AG09319 (cell line): Measurements from ENCODE around the gene SH2D3C.

Source experiments
- DNase-seq: peaks from one replicate; pipeline ENCODE4 v3.0.0-alpha.2; 2010; ENCODE audit warnings: low read depth; ENCODE audit errors: extremely low read depth
- TF ChIP-seq, protein P1 (sequence below): IDR thresholded peaks from 2 replicates; pipeline ENCODE4 v1.5.1; 2011; ENCODE audit warnings: low read depth, mild to moderate bottlenecking, inconsistent platforms, low read length, moderate library complexity

Gene SH2D3C

DNA sequence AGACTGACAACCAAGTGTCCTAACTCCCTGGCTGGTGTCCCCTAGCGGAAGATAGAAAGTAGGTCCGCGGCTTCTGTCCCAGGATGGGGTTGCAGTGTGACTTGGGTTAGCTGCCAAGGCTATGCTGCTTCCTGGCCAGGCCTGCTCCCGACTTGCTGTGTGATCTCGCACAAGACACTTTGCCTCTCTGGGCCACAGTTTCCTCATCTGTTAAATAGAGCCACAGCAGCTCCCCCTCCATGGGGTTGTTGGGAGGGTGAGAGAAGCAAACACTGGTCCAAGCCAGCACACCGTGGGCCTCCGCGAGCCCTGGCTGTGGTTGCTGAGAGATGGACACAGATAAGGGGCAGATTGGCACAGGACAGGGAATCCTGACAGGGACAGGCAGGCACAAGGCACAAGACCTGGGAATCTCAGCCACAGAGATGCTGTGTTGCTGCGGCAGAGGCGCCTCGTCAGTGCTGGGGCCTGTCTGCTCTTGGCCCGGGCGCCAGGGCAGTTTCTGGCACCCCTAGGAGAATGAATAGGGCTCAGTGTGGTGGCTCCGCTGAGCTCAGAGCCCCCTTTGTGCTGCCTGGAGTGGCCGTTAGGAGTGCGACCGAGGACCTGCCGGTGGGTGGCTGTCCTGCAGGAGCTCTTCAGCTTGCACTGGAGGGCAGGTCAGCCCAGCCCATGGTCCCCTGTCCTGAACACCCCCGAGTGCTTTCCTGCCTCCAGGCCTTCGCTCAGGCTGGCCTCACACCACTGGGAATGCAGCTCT lies 1.8 kb upstream of the SH2D3C start:
- DNase-seq = no peak
- TF ChIP-seq, protein P1, sequence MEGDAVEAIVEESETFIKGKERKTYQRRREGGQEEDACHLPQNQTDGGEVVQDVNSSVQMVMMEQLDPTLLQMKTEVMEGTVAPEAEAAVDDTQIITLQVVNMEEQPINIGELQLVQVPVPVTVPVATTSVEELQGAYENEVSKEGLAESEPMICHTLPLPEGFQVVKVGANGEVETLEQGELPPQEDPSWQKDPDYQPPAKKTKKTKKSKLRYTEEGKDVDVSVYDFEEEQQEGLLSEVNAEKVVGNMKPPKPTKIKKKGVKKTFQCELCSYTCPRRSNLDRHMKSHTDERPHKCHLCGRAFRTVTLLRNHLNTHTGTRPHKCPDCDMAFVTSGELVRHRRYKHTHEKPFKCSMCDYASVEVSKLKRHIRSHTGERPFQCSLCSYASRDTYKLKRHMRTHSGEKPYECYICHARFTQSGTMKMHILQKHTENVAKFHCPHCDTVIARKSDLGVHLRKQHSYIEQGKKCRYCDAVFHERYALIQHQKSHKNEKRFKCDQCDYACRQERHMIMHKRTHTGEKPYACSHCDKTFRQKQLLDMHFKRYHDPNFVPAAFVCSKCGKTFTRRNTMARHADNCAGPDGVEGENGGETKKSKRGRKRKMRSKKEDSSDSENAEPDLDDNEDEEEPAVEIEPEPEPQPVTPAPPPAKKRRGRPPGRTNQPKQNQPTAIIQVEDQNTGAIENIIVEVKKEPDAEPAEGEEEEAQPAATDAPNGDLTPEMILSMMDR = no peak

DNA sequence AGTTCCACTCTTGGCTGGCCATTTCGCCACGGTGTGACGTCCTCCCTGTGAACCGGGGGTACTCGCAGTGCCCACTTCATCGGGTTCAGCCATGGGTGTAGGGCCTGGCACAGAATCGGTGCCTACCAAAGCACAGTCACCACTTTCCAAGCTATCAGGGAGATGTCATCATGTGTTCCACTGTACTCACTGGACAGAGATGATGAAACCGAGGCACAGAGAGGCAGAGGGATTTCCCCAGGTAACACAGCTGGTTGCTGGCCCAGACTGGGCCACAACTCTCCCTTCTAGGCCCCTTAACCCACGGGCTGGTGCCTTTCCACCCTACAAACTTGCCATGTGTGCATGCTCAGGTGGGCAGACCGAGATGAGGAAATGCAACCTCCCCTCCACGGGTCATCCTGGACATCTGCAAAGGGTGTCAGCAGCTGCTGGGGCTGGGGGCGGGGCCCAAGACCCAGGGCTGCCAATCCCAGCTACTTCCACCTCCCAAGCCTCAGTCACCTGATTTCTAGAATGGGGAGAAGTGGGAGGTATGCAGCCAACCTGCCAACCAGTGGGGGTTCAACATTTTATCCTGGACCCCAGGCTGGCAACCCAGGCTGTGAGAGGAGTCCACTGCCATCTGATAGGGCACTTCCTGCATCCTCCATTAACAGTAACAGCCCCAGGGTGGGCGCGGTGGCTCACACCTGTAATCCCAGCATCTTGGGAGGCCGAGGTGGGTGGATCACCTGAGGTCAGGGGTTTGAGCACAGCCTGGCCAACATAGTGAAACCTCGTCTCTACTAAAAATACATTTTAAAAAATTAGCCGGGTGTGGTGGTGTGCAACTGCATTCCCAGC lies 893 bp upstream of the SH2D3C start:
- TF ChIP-seq, protein P1 = no peak
- no peak for DNase-seq

DNA sequence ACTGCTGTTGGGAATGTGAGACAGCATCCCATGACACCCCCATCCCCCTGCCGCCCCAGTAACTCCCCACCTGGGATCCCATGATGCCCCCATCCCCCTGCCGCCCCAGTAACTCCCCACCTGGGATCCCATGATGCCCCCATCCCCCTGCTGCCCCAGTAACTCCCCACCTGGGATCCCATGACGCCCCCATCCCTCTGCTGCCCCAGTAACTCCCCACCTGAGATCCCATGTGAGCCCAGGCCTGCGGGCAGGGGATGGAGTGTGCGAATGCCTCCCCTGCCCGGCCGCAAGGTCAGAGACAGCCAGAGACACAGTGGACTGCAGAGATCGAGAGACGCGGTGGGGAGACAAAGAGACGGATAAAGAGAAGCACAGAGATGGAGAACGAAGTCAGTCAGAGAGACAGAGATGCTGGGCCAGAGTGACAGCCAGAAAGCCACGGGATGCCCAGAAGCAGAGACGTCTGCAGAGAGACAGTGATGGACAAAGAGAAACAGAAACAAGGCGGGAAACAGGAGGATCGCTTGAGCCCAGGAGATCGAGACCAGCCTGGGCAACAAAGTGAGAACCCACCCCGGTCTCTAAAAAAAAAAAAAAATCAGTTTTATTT lies 992 bp downstream of the SH2D3C start:
- no peak for DNase-seq
- TF ChIP-seq, protein P1 = no peak

DNA sequence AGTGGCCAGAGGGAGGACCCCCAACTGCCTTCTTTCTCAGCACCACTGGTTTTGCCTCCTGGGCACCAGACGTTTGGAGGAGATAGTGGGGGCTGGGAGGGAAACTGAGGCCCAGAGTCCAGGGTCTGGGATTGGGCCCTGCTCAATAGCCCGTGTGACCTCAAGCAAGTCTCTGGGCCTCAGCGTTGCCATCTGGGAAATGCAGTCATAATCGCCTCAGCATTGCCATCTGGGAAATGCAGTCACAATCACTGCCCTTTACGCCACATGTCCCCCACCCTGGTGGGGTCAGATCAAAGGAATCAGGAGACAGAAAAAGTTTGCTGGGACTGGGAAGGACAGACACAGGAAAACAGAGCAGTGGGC lies 1.6 kb downstream of the SH2D3C start:
- TF ChIP-seq, protein P1 = no peak
- DNase-seq = no peak

DNA sequence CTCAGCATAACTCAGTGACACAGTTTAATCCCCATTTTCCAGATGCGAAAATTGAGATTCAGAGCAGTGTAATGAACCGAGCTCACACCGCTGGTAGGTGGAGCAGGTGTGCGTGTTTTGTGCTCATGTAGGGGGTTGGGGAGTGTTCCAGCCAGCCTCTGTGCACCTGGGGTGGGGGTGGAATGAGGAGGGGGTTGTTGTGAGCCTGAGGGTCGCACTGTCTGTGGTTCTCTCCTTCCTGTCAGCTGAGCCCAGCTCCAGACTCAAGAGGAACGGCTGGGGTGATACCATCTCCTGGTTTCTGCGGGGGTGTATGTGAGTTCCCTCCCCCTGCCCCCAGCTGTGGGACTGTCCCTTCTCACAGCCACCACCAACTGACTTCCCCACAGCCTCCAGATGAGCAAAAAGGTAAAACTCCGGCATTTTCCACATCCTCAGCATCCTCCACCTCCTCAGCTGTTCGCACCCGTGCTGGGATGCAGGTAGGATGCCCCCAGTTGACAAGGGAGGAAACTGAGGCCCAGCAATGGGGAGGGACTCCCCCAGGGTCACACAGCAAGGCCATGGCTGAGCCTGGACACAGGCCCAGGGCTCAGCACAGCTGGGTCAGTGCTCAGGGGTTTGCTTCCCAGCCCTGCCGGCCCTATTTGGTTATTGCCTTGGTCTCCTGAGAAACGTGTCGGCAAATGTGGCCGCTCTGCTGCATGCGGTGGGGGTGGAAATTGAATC lies 2.1 kb downstream of the SH2D3C start:
- TF ChIP-seq, protein P1 = no peak
- DNase-seq = no peak

DNA sequence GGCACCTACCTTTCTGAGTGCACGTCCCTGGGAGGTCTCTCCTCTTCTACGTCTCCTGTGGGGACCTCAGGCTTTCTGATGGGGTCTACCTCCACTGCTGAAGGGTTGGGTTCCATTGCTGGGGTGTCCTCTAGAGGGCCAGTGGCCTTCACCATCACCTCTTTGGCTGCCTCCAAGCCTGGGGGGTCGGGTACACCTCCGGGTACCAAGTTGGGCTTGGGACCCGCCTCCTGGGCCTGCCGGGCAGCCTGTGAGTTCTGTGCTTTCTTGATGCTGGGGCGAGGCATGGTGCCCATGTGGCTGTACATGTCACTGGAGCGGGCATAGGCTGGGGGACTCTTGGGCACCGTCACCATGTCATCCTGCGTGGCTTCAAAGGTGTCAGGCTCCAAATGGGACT lies 4.5 kb downstream of the SH2D3C start:
- TF ChIP-seq, protein P1 = no peak
- no peak for DNase-seq

DNA sequence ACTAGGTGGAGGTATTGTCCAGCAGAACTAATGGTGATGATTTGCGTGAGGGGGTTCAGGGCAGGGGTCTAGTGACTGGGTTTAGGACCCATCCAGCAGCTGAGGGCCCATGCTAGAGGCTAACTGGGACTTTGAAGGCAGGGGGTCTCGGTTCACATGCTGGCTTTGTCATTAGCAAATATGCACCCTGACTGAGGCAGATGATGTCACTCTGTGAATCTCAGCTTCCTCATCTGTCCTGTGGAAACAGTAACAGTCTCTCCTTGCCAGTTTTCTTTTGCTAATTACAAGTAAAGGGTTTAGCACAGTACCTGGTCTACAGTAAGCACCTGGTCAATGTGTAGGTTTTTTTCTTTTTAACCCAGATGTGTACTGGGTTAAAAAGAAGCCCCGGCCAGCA lies 5.2 kb downstream of the SH2D3C start:
- no peak for DNase-seq
- TF ChIP-seq, protein P1 = no peak
